GM12878 (cell line): ENCODE results near the gene PMM2. TPM values are rescaled to one million over a fixed set of nuclear protein-coding genes. Genes with fewer than 3 reads are reported as not detected.

Experiments used
- ATAC-seq: fragments of 200-7000 bp; cut with Tn5 transposase; 3 replicates; pipeline ENCODE4 v1.9.1; 2020; ENCODE audit warnings: mild to moderate bottlenecking, moderate library complexity
- BruUV-seq: library from RNA; stranded (reverse); fragments of 400-500 nt; replicated peaks from 2 replicates; lab custom pipeline; 2021; lab: Mats Ljungman, UMichigan
- CTCF ChIA-PET: fragments of 300-600 bp; sonication (Branson Sonifier 250); formaldehyde crosslinking; extraction: SDS; loops from one replicate; lab custom pipeline; 2021; ENCODE audit warnings: inconsistent platforms; lab: Yijun Ruan, JAX
- POLR2A ChIA-PET: fragments of 350-600 bp; formaldehyde crosslinking; extraction: SDS; loops from one replicate; lab custom pipeline; 2021; ENCODE audit warnings: inconsistent platforms; lab: Charles Lee
- RAD21 ChIA-PET: fragments of 300-600 bp; sonication (Branson Sonifier 250); formaldehyde crosslinking; loops from one replicate; lab custom pipeline; 2023; ENCODE audit warnings: antibody characterized with exemption; ENCODE audit not compliant: unreplicated experiment; lab: Charles Lee
- SMC1A ChIA-PET: fragments of 300-600 bp; sonication (Branson Sonifier 250); formaldehyde crosslinking; loops from one replicate; lab custom pipeline; 2023; ENCODE audit not compliant: unreplicated experiment, uncharacterized antibody; lab: Charles Lee
- DNase-seq: peaks from one replicate; pipeline ENCODE4 v3.0.0-alpha.2; 2011; ENCODE audit warnings: low read depth, low spot score
- FAIRE-seq: peaks from 3 replicates; lab custom pipeline; 2011; peaks lifted over from hg19 to GRCh38; lab: Jason Lieb, UNC
- H2AFZ ChIP-seq: 2 replicates; pipeline ENCODE4 v1.6.0; 2011; ENCODE audit warnings: low read depth, low read length, control low read depth; ENCODE audit not compliant: control insufficient read depth
- H3K27ac ChIP-seq: 2 replicates; pipeline ENCODE4 v1.5.1; 2011; ENCODE audit warnings: control low read depth; ENCODE audit not compliant: control insufficient read depth, insufficient read depth
- H3K27me3 ChIP-seq, 2 experiments: replicated peaks in 1 of 2; 2 replicates each; pipeline versions ENCODE4 v1.6.0 to v1.6.1; 2011; ENCODE audit warnings: low read length in 1 of 2; ENCODE audit not compliant: control insufficient read depth in 2 of 2, insufficient read depth in 2 of 2
- H3K36me3 ChIP-seq, 2 experiments: 2 replicates each; pipeline ENCODE4 v1.5.1; 2011; ENCODE audit warnings: low read length in 1 of 2; ENCODE audit not compliant: control insufficient read depth in 2 of 2, insufficient read depth in 2 of 2
- H3K4me1 ChIP-seq: 2 replicates; pipeline ENCODE4 v1.6.1; 2011; ENCODE audit warnings: mild to moderate bottlenecking, low read length, moderate library complexity, mixed read lengths; ENCODE audit not compliant: control insufficient read depth, insufficient read depth
- H3K4me2 ChIP-seq: 2 replicates; pipeline ENCODE4 v1.6.0; 2011; ENCODE audit warnings: control low read depth; ENCODE audit not compliant: control insufficient read depth, insufficient read depth
- H3K4me3 ChIP-seq: fragments of 200-600 bp; sonication (generic); 2 replicates; pipeline ENCODE4 v1.5.1; 2016
- H3K79me2 ChIP-seq: 2 replicates; pipeline ENCODE4 v1.6.0; 2011; ENCODE audit warnings: low read length; ENCODE audit not compliant: control insufficient read depth, insufficient read depth
- H3K9ac ChIP-seq: 2 replicates; pipeline ENCODE4 v1.8.0; 2011; ENCODE audit warnings: low read length, control low read depth, mixed read lengths; ENCODE audit not compliant: control insufficient read depth, insufficient read depth
- H3K9me3 ChIP-seq: replicated peaks from 3 replicates; pipeline ENCODE4 v1.5.1; 2011; ENCODE audit warnings: mild to moderate bottlenecking, low read length; ENCODE audit not compliant: control insufficient read depth, insufficient read depth
- H4K20me1 ChIP-seq: 2 replicates; pipeline ENCODE4 v1.6.0; 2011; ENCODE audit not compliant: control insufficient read depth, insufficient read depth
- BCL11A ChIP-seq: IDR thresholded peaks from 2 replicates; pipeline ENCODE4 v1.6.1; 2011; ENCODE audit warnings: low read depth, low read length
- BMI1 ChIP-seq: fragments of 450-650 bp; IDR thresholded peaks from 2 replicates; pipeline ENCODE4 v1.6.1; 2016; ENCODE audit warnings: mild to moderate bottlenecking, moderate library complexity, borderline replicate concordance
- IRF4 ChIP-seq: IDR thresholded peaks from 2 replicates; pipeline ENCODE4 v1.6.1; 2011; ENCODE audit warnings: low read depth, low read length
- NBN ChIP-seq: fragments of 450-650 bp; IDR thresholded peaks from 2 replicates; pipeline ENCODE4 v1.6.1; 2016
- NR2C2 ChIP-seq: IDR thresholded peaks from 2 replicates; pipeline ENCODE4 v1.6.1; 2011; ENCODE audit warnings: borderline replicate concordance, low read depth; ENCODE audit not compliant: control insufficient read depth, insufficient read length
- POLR2AphosphoS5 ChIP-seq: IDR thresholded peaks from 2 replicates; pipeline ENCODE4 v1.6.1; 2011; ENCODE audit warnings: mild to moderate bottlenecking, low read length, inconsistent platforms
- SIN3A ChIP-seq: IDR thresholded peaks from 2 replicates; pipeline ENCODE4 v1.6.1; 2012; ENCODE audit warnings: low read depth, low read length, improper control_type of control experiment
- SREBF1 ChIP-seq: IDR thresholded peaks from 2 replicates; pipeline ENCODE4 v1.6.1; 2012; ENCODE audit warnings: mild to moderate bottlenecking, low read length
- STAT1 ChIP-seq: fragments of 450-650 bp; conservative IDR thresholded peaks from 2 replicates; pipeline ENCODE4 v1.6.1; 2014; ENCODE audit warnings: antibody characterized with exemption, mild to moderate bottlenecking
- ZNF622 ChIP-seq: fragments of 450-650 bp; IDR thresholded peaks from 2 replicates; pipeline ENCODE4 v1.6.1; 2017; ENCODE audit warnings: mild to moderate bottlenecking, inconsistent platforms
- WGBS: methylation state at CpG from one replicate; pipeline ENCODE4 v1.1.6; 2016; ENCODE audit warnings: low lambda C conversion rate; ENCODE audit not compliant: insufficient replicate concordance, insufficient coverage; ENCODE audit errors: missing lambda C conversion rate; 5-methylcytosine and 5-hydroxymethylcytosine counted together
- in situ Hi-C: fragments of 300-500 bp; cut with MboI; formaldehyde crosslinking; loops from 9 replicates; pipeline ENCODE4 v1.14.3; 2018; ENCODE audit warnings: mixed read lengths
- intact Hi-C: fragments of 100-400 bp; cut with micrococcal nuclease; formaldehyde crosslinking; loops from one replicate; pipeline ENCODE4 v1.14.2; 2022; ENCODE audit not compliant: unreplicated experiment
- polyA plus RNA-seq, 11 experiments: library from polyadenylated mRNA; depleted of rRNA in 4 of 11; unstranded in 6 of 11; stranded (reverse) in 5 of 11; fragments of >200 nt; fragmentation: Nextera tagmentation in 4 of 11; fragmentation: Illumina TruSeq in 1 of 11; extraction: Ambion mirVana in 4 of 11; extraction: Trizol in 1 of 11; gene quantifications; 1 replicate in 1 of 11; 2 replicates in 10 of 11; pipeline versions ENCODE4 v1.2.1 to v1.2.3, GENCODE V29; 2011 to 2016; ENCODE audit warnings: inconsistent platforms in 2 of 11, missing spikeins in 2 of 11, low read depth in 1 of 11
- total RNA-seq, 4 experiments: library from RNA; depleted of rRNA in 3 of 4; stranded (reverse); fragments of >200 nt in 3 of 4; fragmentation: Illumina TruSeq in 1 of 4; extraction: Trizol in 1 of 4; gene quantifications; 2 replicates each; pipeline versions ENCODE4 v1.2.1 to v1.2.3, GENCODE V29; 2013 to 2021
- TF ChIP-seq, protein P1 (sequence below): fragments of 450-650 bp; IDR thresholded peaks from 2 replicates; pipeline ENCODE4 v1.6.1; 2017; ENCODE audit warnings: borderline replicate concordance
- TF ChIP-seq, protein P2 (sequence below): fragments of 450-650 bp; IDR thresholded peaks from 2 replicates; pipeline ENCODE4 v1.6.1; 2014; ENCODE audit warnings: mild to moderate bottlenecking

Gene PMM2
- total and polyA plus RNA-seq, 10 of the 15 experiments (the other 5 are each of a cell fraction or from before 2014, with no cell fraction given), result 22.6 to 69.4 (median 52.3) TPM

DNA sequence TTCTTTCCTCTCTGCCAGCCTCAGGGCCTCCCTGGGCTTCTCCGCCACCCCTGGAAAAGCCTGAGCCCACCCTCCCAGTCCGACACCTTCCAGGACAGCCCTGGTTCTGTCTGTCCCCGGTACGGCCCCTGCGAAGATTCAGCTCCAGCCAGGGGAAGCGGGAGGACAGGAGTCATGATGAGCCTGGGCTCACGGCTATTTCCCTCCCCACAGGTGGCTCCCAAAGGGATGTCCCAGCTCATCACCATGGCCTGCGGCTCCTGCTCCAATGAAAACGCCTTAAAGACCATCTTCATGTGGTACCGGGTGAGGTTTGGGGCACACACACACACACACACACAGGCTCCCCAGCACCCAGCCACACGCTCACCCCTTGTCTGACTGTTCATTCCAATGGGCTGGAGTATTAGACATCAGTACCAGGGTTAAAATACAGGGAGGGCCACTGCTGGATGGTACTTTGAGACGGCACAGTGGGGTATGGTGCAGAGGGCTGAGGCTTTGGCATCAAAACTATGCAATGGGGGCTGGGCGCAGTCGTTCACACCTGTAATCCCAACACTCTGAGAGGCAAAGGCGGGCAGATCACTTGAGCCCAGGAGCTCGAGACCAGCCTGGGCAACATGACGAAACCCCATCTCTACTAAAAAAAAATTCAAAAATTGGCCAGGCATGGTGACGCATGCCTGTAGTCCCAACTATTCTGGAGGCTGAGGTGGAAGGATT, 33.0 kb upstream of the PMM2 start:
- Histone ChIP-seq H3K27ac (no peak overlapping the region), H3K9me3 (no peaks in the 10 kb centered on the region), H3K4me3 (no peak overlapping the region), H3K36me3 (no peaks in the 10 kb centered on the region), H3K4me2 (no peak overlapping the region), H3K27me3 (no peaks in the 10 kb centered on the region), H3K4me1 (no peaks in the 10 kb centered on the region), H3K79me2 (no peaks in the 10 kb centered on the region), H2AFZ (no peak overlapping the region), H3K9ac (no peak overlapping the region), H4K20me1 (no peaks in the 10 kb centered on the region)
- ATAC-seq, result no peak
- CTCF ChIA-PET, result no interaction called here
- SMC1A ChIA-PET, result no interaction called here
- WGBS, result 69% methylated on average over 18 of the region's 18 CpGs
- no peak for FAIRE-seq
- in situ Hi-C loops, result no loop called here
- intact Hi-C loops, result no loop called here
- DNase-seq, result no peak
- POLR2A ChIA-PET, result no interaction called here
- BruUV-seq, result no TSS peak
- RAD21 ChIA-PET, result no interaction called here
- TF ChIP-seq POLR2AphosphoS5, result no peak
- no peak for TF ChIP-seq SIN3A
- TF ChIP-seq IRF4, result no peak
- TF ChIP-seq NBN, result no peak
- TF ChIP-seq BCL11A, result no peak
- TF ChIP-seq ZNF622, result no peak
- TF ChIP-seq SREBF1, result no peak
- TF ChIP-seq, protein P1, sequence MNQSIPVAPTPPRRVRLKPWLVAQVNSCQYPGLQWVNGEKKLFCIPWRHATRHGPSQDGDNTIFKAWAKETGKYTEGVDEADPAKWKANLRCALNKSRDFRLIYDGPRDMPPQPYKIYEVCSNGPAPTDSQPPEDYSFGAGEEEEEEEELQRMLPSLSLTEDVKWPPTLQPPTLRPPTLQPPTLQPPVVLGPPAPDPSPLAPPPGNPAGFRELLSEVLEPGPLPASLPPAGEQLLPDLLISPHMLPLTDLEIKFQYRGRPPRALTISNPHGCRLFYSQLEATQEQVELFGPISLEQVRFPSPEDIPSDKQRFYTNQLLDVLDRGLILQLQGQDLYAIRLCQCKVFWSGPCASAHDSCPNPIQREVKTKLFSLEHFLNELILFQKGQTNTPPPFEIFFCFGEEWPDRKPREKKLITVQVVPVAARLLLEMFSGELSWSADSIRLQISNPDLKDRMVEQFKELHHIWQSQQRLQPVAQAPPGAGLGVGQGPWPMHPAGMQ, result no peak
- no peak for TF ChIP-seq STAT1
- TF ChIP-seq BMI1, result no peak
- TF ChIP-seq, protein P2, sequence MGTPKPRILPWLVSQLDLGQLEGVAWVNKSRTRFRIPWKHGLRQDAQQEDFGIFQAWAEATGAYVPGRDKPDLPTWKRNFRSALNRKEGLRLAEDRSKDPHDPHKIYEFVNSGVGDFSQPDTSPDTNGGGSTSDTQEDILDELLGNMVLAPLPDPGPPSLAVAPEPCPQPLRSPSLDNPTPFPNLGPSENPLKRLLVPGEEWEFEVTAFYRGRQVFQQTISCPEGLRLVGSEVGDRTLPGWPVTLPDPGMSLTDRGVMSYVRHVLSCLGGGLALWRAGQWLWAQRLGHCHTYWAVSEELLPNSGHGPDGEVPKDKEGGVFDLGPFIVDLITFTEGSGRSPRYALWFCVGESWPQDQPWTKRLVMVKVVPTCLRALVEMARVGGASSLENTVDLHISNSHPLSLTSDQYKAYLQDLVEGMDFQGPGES, result no peak
- no peak for TF ChIP-seq NR2C2
